Panc1 (cell line): ENCODE measurements around the gene ZC3H13.

Experiments used
- POLR2AphosphoS5 ChIP-seq: IDR thresholded peaks from 2 replicates; pipeline ENCODE4 v1.6.1; 2012; ENCODE audit warnings: mild to moderate bottlenecking, low read depth, low read length, moderate library complexity
- TF ChIP-seq, protein P1 (sequence below): fragments of 450-650 bp; IDR thresholded peaks from 2 replicates; pipeline ENCODE4 v1.5.1; 2017; ENCODE audit warnings: mild to moderate bottlenecking

DNA sequence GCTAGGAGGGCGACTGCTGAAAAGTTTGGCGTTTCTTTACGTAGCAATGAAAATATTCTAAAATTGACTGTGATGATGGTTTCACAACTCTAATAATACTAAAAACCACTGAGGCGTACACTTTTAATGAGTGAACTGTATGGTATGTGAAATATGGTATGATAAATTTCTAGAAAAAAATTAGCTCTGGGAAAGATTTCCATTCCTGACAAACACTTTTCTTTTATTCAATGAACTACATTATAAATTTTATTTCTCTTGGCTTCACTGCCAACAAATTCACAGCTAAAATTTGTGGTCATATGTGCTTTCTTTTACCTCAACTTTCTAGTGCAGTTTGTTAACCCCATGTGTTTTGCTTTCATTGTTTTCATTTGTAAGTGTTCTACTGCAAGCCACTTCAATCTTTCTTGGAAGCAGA lies 11.1 kb downstream of the ZC3H13 start:
- TF ChIP-seq, protein P1, sequence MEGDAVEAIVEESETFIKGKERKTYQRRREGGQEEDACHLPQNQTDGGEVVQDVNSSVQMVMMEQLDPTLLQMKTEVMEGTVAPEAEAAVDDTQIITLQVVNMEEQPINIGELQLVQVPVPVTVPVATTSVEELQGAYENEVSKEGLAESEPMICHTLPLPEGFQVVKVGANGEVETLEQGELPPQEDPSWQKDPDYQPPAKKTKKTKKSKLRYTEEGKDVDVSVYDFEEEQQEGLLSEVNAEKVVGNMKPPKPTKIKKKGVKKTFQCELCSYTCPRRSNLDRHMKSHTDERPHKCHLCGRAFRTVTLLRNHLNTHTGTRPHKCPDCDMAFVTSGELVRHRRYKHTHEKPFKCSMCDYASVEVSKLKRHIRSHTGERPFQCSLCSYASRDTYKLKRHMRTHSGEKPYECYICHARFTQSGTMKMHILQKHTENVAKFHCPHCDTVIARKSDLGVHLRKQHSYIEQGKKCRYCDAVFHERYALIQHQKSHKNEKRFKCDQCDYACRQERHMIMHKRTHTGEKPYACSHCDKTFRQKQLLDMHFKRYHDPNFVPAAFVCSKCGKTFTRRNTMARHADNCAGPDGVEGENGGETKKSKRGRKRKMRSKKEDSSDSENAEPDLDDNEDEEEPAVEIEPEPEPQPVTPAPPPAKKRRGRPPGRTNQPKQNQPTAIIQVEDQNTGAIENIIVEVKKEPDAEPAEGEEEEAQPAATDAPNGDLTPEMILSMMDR: no peak
- no peak for TF ChIP-seq POLR2AphosphoS5
